ENCODE measurements around the gene CCN2.

GRCh38 chr6:131914967-131915751 is 36.0 kb downstream of the CCN2 start:
- TF ChIP-seq CTCF (IDR thresholded peaks at IDR 0.05) (peak; percentile 80 to 85 (median 82)), POLR2A (IDR thresholded peaks at IDR 0.05) (no peak), EP300 (IDR thresholded peaks at IDR 0.05) (no peak), POLR2AphosphoS5 (IDR thresholded peaks at IDR 0.05) (no peak)
